Activated CD4-positive, CD25-positive, alpha-beta regulatory T cell treated with anti-CD3 and anti-CD28 coated beads, Interleukin-2, amount 50 U/mL, for 72 hours (primary cell): Measurements from ENCODE around the gene KLK7.
"Not testable (repeated sequence)": the region's sequence is repeated elsewhere in the genome, so short reads cannot be mapped to it uniquely, and the experiment has no call there.

Experiments used
- DNase-seq: peaks from one replicate; pipeline ENCODE4 v3.0.0; 2021

KLK7 gene

GRCh38 chr19:50974702-50975556, 8.8 kb downstream of the KLK7 start:
- no peak for DNase-seq

GRCh38 chr19:50972795-50973376, 10.8 kb downstream of the KLK7 start:
- DNase-seq: no peak

- not testable (repeated sequence) for DNase-seq
These were observed 13.9 kb downstream of the KLK7 start for GRCh38 chr19:50969810-50970209.

- no peak for DNase-seq
These were observed 14.3 kb downstream of the KLK7 start, which contains the start of gene KLK6 for GRCh38 chr19:50969413-50969760. Gene KLK6, minus strand, starts transcription at chr19:50969591. Its CDS starts 1,487 bp downstream, at chr19:50968104.

DNA sequence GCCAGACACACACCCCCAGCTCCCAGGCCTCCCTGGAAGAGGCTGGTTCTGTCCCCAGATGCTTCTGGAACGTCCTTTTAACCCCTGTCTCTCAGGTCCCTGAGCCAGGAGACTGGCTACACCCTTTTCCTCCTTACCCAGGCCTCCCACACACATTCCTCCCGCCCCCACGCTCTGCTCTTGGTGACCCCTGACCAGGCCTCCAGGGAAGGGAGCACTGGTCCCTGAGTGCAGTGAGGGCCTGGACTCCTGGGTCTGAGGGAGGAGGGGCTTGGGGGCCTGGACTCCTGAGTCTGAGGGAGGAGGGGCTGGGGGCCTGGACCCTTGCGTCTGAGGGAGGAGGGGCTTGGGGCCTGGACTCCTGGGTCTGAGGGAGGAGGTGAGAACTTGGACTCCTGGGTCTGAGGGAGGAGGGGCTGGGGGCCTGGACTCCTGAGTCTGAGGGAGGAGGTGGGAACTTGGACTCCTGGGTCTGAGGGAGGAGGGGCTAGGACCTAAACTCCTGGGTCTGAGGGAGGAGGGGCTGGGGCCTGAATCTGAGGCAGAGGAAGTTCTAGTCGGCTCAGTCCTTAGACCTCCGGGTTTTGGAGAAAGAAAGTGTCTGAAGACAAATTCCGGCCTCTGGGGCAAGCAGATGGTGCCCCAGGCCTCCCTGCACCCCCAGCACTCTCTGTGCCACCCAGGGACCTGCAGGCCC, 14.9 kb downstream of the KLK7 start:
- DNase-seq: no peak

GRCh38 chr19:50967929-50968715, 15.6 kb downstream of the KLK7 start:
- DNase-seq: no peak

GRCh38 chr19:50964266-50964665, 19.5 kb downstream of the KLK7 start:
- DNase-seq: no peak

GRCh38 chr19:50963381-50963780, 20.3 kb downstream of the KLK7 start:
- no peak for DNase-seq

DNA sequence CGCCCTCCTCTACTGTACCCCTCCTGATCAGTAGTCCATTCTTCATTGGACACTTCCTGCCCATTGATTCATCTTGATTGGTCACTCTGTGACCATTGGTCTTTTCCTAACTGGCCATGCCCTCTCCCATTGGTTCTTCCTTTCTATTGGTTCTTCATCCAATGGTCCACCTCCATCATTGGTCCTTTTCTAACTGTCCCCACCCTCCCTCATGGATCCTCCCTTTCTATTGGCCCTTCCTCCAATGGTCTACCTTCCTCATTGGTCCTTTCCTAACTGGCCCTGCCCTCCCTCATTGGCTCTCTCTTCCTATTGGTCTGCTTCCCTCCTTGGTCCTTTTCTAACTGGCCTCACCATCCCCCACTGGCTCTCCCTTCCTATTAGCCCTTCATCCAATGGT, 21.5 kb downstream of the KLK7 start:
- DNase-seq: no peak

DNA sequence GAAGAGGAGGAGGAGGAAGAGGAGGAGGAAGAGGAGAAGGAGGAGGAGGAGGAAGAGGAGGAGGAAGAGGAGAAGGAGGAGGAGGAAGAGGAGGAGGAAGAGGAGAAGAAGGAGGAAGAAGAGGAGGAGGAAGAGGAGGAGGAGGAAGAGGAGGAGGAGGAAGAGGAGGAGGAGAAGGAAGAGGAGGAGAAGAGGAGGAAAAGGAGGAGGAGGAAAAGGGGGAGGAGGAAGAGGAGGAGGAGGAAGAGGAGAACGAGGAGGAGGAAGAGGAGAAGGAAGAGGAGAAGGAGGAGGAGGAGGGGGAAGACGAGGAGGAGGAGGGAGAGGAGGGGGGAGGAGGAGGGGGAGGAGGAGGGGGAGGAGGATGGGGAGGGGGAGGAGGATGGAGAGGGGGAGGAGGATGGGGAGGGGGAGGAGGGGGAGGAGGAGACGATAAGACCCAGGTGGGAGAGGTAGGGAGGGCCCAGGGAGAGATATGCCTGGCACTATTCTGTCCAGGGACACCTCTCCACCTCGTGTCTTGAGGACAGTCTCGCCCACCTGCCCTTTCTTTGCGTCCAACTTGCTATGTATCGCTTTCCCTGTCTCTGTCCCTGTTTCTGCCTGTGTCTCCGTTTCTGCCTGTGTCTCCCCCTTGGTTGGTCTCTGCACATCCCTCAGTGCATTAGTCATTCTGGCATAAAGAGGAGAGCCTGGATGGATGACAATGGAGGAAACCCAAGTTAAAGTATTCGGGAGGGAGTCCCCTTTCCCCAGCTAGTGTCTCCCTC, 23.8 kb downstream of the KLK7 start:
- DNase-seq: no peak

DNA sequence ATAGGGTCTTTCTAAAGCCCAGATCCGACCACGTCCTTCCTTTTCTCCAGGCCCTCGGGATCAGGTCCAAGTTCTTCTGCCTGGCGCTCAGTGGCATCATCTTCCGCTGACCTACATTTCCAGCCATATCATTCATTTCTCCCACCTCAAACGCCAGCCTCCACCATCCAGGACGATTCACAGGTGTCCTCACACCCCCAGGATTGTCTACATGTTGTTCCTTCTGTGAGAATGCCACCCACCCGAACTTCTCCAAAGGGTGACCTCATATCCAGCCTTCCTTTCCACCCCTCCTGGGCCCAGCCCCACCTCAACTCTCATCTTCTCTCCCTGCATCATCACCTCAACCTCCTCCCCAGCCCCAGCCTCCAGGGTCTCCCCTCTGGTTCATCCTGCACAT, 26.1 kb downstream of the KLK7 start:
- no peak for DNase-seq

DNA sequence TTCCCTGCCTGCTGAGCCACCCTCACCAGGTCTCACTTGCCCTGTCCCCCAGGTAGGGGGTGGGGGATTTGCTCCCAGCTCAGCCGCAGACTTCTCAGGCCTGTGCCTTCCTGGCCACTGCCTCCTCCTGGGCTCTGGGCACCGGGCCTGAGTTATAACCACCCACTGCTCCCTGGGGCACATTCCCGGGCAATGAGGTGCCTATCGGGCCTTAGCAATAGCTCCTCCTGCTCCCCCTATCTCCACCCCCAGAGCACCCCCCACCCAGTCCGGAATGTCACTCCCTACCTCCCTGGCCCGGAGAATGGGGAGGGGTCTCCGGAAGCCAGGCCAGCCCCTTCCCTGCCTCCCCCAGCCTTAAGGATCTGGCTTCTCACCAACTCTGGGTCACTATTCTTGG, 30.8 kb downstream of the KLK7 start, which contains the start of gene KLK5:
TSS of gene KLK5 (minus strand) at position 129 of the 400 bp plus-strand sequence. CDS start 381 bp downstream, outside the sequence.
- no peak for DNase-seq

DNA sequence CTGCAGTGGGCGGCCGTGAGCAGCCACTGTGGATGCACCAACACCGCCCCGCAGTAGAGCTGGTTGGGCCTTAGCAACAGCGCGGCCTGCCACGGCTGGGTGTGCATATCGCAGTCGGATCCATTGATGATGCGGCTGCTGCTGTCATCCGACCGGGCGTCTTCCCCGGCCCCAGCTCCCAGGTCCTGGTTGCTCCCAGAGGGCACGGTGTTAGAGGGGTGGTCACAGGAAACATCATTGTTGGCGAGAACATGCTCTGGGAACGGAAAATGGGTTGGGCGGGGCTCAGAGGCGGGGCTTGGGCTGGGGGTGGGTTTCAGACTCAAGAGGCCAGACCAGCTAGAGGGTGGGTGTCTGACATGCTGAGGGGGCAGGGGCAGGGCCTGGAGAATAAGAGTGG, 33.9 kb downstream of the KLK7 start:
- no peak for DNase-seq

DNA sequence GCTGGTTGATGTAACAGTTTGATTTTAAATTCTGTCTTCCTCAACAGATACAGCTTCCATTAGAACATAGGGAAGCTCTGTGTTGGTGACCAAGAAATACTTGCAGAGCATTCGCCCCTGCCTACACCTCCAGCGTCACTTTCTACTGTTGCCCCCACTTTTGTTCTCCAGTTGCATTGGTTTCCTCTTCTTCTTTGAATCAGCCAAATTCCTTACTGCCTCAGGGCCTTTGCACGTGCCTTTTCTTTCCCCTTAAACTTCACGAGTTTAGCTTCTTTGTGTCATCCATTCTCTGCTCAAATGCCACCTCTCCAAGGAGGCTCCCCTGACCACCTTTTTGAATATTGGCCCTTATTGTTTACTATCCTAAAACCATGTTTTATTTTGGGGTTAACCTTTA, 36.6 kb downstream of the KLK7 start:
- DNase-seq: no peak

- no peak for DNase-seq
These were observed 38.9 kb downstream of the KLK7 start for GRCh38 chr19:50944795-50945194.

DNA sequence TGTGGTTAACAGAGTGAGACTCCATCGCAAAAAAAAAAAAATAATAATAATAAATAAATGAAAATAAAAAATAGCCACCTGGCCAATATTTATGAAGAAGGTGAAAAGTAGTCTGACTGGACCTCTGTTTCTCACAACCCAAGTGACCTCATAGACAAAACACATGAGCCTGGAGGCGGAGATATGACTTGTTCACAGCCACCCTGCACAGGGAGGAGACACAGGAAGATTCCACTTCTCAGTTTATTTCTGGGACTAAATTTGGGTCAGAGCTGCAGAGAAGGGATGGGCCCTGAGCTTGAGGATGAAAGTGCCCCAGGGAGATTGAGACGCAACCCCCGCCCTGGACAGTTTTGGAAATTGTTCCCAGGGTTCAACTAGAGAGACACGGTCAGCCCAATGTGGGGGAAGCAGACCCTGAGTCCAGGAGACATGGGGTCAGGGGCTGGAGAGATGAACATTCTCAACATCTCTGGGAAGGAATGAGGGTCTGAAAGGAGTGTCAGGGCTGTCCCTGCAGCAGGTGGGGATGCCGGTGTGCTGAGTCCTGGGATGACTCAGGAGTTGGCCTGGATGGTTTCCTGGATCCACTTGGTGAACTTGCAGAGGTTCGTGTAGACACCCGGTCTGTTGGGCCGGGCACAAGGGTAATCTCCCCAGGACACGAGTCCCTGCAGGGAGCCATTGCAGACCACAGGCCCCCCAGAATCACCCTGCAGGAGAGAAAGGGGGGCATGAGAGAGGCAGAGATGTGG, 40.5 kb downstream of the KLK7 start:
- no peak for DNase-seq

DNA sequence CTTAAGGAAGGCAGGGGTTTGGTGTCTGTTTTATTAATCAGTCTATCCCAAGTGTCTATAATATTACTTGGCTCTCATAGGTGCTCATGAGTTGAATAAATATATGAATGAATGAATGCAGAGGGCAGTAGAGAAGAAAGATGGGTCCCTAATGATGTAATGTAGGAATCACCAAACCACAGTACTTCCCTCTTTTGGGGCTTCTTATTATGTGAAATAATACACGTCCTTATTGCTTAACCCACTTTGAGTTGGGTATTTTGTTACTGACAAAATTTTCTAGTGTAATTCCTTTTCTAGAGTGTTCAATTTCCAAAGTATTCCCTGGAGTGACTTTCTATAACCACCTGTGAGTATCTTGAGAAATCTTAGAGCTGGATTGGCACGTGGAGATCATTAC, 44.1 kb downstream of the KLK7 start:
- no peak for DNase-seq

DNA sequence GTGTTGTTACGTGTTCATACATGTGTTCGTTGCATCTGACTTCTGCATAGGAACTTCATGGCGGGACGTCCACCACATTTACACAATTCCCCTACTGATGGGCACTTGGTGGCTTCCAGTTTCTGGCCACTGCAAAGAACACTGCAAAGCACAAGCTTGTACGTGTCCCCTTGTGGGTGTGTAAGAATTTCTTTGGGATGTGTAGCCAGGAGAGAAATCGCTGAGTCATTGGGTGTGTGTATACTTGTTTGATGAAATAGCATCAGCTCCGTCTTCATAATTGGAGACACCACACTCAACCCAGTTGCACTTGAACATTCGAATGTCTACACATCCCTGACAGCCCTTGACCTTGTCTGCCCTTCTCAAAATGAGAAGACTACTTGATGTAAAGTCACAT, 50.1 kb downstream of the KLK7 start:
- DNase-seq: no peak

GRCh38 chr19:50932690-50933083, 51.0 kb downstream of the KLK7 start:
- no peak for DNase-seq

DNA sequence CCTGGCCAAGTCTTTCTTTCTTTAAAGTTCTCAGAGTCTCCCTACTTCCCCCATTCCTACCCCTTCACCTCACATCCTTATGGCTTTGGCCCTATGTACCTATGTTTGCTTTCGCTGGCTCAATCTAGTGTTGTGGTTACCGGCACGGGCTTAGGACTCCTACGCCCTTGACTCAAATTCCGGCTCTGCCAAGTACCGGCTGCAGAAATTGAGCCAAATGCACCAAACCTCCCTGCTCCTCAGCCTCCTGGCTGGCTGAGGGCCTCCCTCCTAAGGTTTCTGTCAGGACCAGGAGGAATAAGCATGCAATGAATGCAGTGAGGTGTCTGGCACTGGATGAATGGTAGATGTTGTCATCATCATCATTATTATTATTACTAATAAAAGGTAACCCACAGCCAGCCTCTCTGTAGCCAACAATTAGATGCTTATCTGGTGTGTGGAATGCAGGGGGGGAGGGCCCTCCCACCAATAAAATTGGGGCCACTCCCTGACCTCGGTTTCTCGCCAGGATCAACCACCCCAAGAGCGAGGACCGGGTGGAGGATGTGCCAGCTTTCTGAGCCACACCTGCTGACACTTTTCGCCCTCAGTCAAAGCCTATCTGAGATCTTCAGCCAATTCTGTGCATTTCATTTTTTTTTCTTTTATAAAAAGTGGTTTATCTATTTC, 51.6 kb downstream of the KLK7 start:
- no peak for DNase-seq

DNA sequence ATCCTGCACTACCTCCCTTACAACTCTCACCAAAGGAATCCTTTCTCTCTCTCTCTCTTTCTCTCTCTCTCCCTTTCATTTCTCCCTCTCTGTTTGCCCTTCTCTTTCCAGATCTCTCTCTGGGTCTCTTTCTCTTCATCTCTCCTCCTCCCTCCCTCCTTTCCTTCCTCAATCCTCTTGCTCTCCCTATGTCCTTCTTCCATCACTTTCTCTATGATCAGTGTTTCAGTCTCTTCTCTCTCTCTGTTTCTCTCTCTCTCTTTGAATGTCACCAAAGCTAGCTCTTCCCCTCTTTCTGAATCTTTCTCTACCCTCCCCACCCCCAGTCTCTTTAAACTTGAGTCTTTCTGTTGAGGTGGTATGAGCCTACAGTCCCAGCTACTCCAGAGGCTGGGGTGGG, 52.7 kb downstream of the KLK7 start:
- DNase-seq: no peak
